ENCODE data around the gene SRCAP.

- TF ChIP-seq, protein P1, sequence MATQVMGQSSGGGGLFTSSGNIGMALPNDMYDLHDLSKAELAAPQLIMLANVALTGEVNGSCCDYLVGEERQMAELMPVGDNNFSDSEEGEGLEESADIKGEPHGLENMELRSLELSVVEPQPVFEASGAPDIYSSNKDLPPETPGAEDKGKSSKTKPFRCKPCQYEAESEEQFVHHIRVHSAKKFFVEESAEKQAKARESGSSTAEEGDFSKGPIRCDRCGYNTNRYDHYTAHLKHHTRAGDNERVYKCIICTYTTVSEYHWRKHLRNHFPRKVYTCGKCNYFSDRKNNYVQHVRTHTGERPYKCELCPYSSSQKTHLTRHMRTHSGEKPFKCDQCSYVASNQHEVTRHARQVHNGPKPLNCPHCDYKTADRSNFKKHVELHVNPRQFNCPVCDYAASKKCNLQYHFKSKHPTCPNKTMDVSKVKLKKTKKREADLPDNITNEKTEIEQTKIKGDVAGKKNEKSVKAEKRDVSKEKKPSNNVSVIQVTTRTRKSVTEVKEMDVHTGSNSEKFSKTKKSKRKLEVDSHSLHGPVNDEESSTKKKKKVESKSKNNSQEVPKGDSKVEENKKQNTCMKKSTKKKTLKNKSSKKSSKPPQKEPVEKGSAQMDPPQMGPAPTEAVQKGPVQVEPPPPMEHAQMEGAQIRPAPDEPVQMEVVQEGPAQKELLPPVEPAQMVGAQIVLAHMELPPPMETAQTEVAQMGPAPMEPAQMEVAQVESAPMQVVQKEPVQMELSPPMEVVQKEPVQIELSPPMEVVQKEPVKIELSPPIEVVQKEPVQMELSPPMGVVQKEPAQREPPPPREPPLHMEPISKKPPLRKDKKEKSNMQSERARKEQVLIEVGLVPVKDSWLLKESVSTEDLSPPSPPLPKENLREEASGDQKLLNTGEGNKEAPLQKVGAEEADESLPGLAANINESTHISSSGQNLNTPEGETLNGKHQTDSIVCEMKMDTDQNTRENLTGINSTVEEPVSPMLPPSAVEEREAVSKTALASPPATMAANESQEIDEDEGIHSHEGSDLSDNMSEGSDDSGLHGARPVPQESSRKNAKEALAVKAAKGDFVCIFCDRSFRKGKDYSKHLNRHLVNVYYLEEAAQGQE (IDR thresholded peaks at IDR 0.05; ENCODE audit: low read depth): no peak
- TF ChIP-seq CREB1 (IDR thresholded peaks at IDR 0.05; ENCODE audit: low read depth) (no peak), TCF12 (IDR thresholded peaks at IDR 0.05; ENCODE audit: low read depth) (no peak), ZBTB7A (IDR thresholded peaks at IDR 0.05; ENCODE audit: low read depth) (no peak), NFIC (IDR thresholded peaks at IDR 0.05) (no peak), FOXM1 (IDR thresholded peaks at IDR 0.05; ENCODE audit: borderline replicate concordance, low read depth) (no peak), EP300 (IDR thresholded peaks at IDR 0.05; ENCODE audit: borderline replicate concordance) (no peak), TAF1 (IDR thresholded peaks at IDR 0.05; ENCODE audit: low read depth) (no peak), EGR1 (IDR thresholded peaks at IDR 0.05) (no peak), YY1 (IDR thresholded peaks at IDR 0.05; ENCODE audit: low read depth) (no peak)
- TF ChIP-seq, protein P2, sequence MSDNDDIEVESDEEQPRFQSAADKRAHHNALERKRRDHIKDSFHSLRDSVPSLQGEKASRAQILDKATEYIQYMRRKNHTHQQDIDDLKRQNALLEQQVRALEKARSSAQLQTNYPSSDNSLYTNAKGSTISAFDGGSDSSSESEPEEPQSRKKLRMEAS (IDR thresholded peaks at IDR 0.05): no peak
Observed at GRCh38 chr16:30649725-30650368, 49.1 kb upstream of the SRCAP start.

Measured in Ishikawa (cell line).